IMR-90 (cell line): ENCODE measurements around the gene SOX11. TPM values are rescaled to one million over a fixed set of nuclear protein-coding genes. Genes with fewer than 3 reads are reported as not detected.
A peak's percentile ranks its signal among the peaks of the same experiment; 100 is the strongest.

ENCODE experiments used
- ATAC-seq: fragments of 200-7000 bp; cut with Tn5 transposase; 2 replicates; pipeline ENCODE4 v1.9.1; 2020; ENCODE audit warnings: low read depth, mild to moderate bottlenecking, moderate library complexity
- BruUV-seq: library from RNA; stranded (reverse); fragments of 400-500 nt; replicated peaks from 2 replicates; lab custom pipeline; 2021; lab: Mats Ljungman, UMichigan
- CTCF ChIA-PET: fragments of 300-600 bp; formaldehyde crosslinking; extraction: SDS; loops from one replicate; lab custom pipeline; 2021; ENCODE audit warnings: antibody characterized with exemption; lab: Yijun Ruan, JAX
- POLR2A ChIA-PET: fragments of 300-600 bp; sonication (Branson Sonifier 250); formaldehyde crosslinking; loops from one replicate; lab custom pipeline; 2022; ENCODE audit warnings: antibody characterized with exemption; ENCODE audit not compliant: unreplicated experiment; lab: Charles Lee
- DNase-seq: peaks from one replicate; pipeline ENCODE4 v3.0.0; 2013
- H2AFZ ChIP-seq: replicated peaks from 2 replicates; pipeline ENCODE3; 2013; ENCODE audit warnings: low read length, mild to moderate bottlenecking; ENCODE audit not compliant: poor library complexity
- H2AK5ac ChIP-seq: 2 replicates; pipeline ENCODE4 v1.6.1; 2013; ENCODE audit warnings: low read depth, low read length, inconsistent platforms
- H2AK9ac ChIP-seq: replicated peaks from 2 replicates; pipeline ENCODE3; 2013; ENCODE audit warnings: mild to moderate bottlenecking, low read depth, low read length, moderate library complexity; ENCODE audit not compliant: poor library complexity
- H2BK120ac ChIP-seq: 2 replicates; pipeline ENCODE4 v1.6.1; 2013; ENCODE audit warnings: low read depth, low read length, inconsistent platforms
- H2BK15ac ChIP-seq: 3 replicates; pipeline ENCODE4 v1.6.1; 2013; ENCODE audit warnings: low read depth, low read length, inconsistent platforms
- H2BK20ac ChIP-seq: 2 replicates; pipeline ENCODE4 v1.6.1; 2013; ENCODE audit warnings: low read depth, mild to moderate bottlenecking, inconsistent platforms, low read length, moderate library complexity
- H2BK5ac ChIP-seq: 2 replicates; pipeline ENCODE4 v1.6.1; 2013; ENCODE audit warnings: mild to moderate bottlenecking, low read depth, low read length, inconsistent platforms; ENCODE audit not compliant: poor library complexity, severe bottlenecking
- H3K14ac ChIP-seq: replicated peaks from 2 replicates; pipeline ENCODE4 v1.6.1; 2013; ENCODE audit warnings: low read depth, low read length, inconsistent platforms
- H3K18ac ChIP-seq: 2 replicates; pipeline ENCODE4 v1.6.1; 2013; ENCODE audit warnings: low read depth, low read length, control low read depth
- H3K23ac ChIP-seq: 2 replicates; pipeline ENCODE4 v1.6.1; 2013; ENCODE audit warnings: low read depth, low read length, inconsistent platforms
- H3K27ac ChIP-seq: 2 replicates; pipeline ENCODE4 v1.5.1; 2013; ENCODE audit warnings: mild to moderate bottlenecking, control low read depth, low read length; ENCODE audit not compliant: insufficient read depth
- H3K27me3 ChIP-seq: 2 replicates; pipeline ENCODE4 v1.6.1; 2013; ENCODE audit warnings: low read length; ENCODE audit not compliant: control insufficient read depth, insufficient read depth
- H3K36me3 ChIP-seq: 2 replicates; pipeline ENCODE4 v1.6.1; 2013; ENCODE audit warnings: low read length, mixed read lengths; ENCODE audit not compliant: control insufficient read depth, insufficient read depth
- H3K4ac ChIP-seq: 2 replicates; pipeline ENCODE4 v1.6.1; 2013; ENCODE audit warnings: low read depth, low read length, inconsistent platforms
- H3K4me1 ChIP-seq: 2 replicates; pipeline ENCODE4 v1.6.1; 2013; ENCODE audit warnings: low read length, mixed read lengths; ENCODE audit not compliant: control insufficient read depth, insufficient read depth
- H3K4me2 ChIP-seq: 2 replicates; pipeline ENCODE4 v1.6.1; 2013; ENCODE audit warnings: low read depth, mild to moderate bottlenecking, control low read depth, low read length, moderate library complexity
- H3K4me3 ChIP-seq: 2 replicates; pipeline ENCODE4 v1.5.1; 2013; ENCODE audit warnings: low read depth, mild to moderate bottlenecking, control low read depth, low read length, moderate library complexity; ENCODE audit not compliant: insufficient read depth
- H3K56ac ChIP-seq: 2 replicates; pipeline ENCODE4 v1.6.1; 2013; ENCODE audit warnings: low read length, inconsistent platforms; ENCODE audit not compliant: insufficient read depth; ENCODE audit errors: extremely low read depth
- H3K79me1 ChIP-seq, 2 experiments: 2 replicates each; pipeline ENCODE4 v1.6.1; 2013; ENCODE audit warnings: low read length in 2 of 2, inconsistent platforms in 1 of 2, low read depth in 1 of 2
- H3K9ac ChIP-seq: 2 replicates; pipeline ENCODE4 v1.6.1; 2013; ENCODE audit warnings: low read depth, low read length, control low read depth
- H3K9me1 ChIP-seq: 2 replicates; pipeline ENCODE4 v1.6.1; 2013; ENCODE audit warnings: low read length, inconsistent platforms; ENCODE audit not compliant: insufficient read depth
- H3K9me3 ChIP-seq: 2 replicates; pipeline ENCODE4 v1.6.1; 2013; ENCODE audit warnings: low read length; ENCODE audit not compliant: control insufficient read depth, insufficient read depth
- H4K20me1 ChIP-seq: 2 replicates; pipeline ENCODE4 v1.6.1; 2013; ENCODE audit warnings: low read length, inconsistent platforms; ENCODE audit not compliant: insufficient read depth
- H4K5ac ChIP-seq: 2 replicates; pipeline ENCODE4 v1.6.1; 2013; ENCODE audit warnings: mild to moderate bottlenecking, low read depth, low read length, control low read depth
- H4K8ac ChIP-seq, 2 experiments: 2 replicates each; pipeline ENCODE4 v1.6.1; 2013; ENCODE audit warnings: low read depth in 2 of 2, low read length in 2 of 2, control low read depth in 1 of 2, inconsistent platforms in 1 of 2
- H4K91ac ChIP-seq: 2 replicates; pipeline ENCODE4 v1.6.1; 2013; ENCODE audit warnings: low read depth, low read length, inconsistent platforms; ENCODE audit not compliant: insufficient read depth
- BHLHE40 ChIP-seq: fragments of 150-350 bp; IDR thresholded peaks from 2 replicates; pipeline ENCODE4 v1.6.1; 2016; ENCODE audit warnings: mild to moderate bottlenecking, low read depth, low read length
- CEBPB ChIP-seq: IDR thresholded peaks from 2 replicates; pipeline ENCODE4 v1.6.1; 2012; ENCODE audit warnings: low read depth, low read length, improper control_type of control experiment
- CHD1 ChIP-seq: IDR thresholded peaks from 2 replicates; pipeline ENCODE4 v1.6.1; 2012; ENCODE audit warnings: low read depth, low read length, improper control_type of control experiment
- MAFK ChIP-seq: IDR thresholded peaks from 2 replicates; pipeline ENCODE4 v1.6.1; 2012; ENCODE audit warnings: low read depth, low read length, improper control_type of control experiment
- MAZ ChIP-seq: IDR thresholded peaks from 2 replicates; pipeline ENCODE4 v1.6.1; 2012; ENCODE audit warnings: low read depth, mild to moderate bottlenecking, low read length, improper control_type of control experiment, moderate library complexity, borderline replicate concordance
- MXI1 ChIP-seq: IDR thresholded peaks from 2 replicates; pipeline ENCODE4 v1.6.1; 2012; ENCODE audit warnings: low read depth, mild to moderate bottlenecking, low read length, moderate library complexity, borderline replicate concordance
- NFE2L2 ChIP-seq: fragments of 150-350 bp; IDR thresholded peaks from 2 replicates; pipeline ENCODE4 v1.6.1; 2016; ENCODE audit warnings: low read depth, mild to moderate bottlenecking, low read length
- POLR2A ChIP-seq: IDR thresholded peaks from 2 replicates; pipeline ENCODE4 v1.6.1; 2012; ENCODE audit warnings: mild to moderate bottlenecking, low read depth, low read length
- RCOR1 ChIP-seq: IDR thresholded peaks from 2 replicates; pipeline ENCODE4 v1.6.1; 2012; ENCODE audit warnings: mild to moderate bottlenecking, low read length, improper control_type of control experiment; ENCODE audit not compliant: insufficient replicate concordance
- RFX5 ChIP-seq: IDR thresholded peaks from 2 replicates; pipeline ENCODE4 v1.8.0; 2012; ENCODE audit warnings: low read depth, mild to moderate bottlenecking, low read length, moderate library complexity
- WGBS, 2 experiments: methylation state at CpG; one replicate each; pipeline versions ENCODE4 v1.1.5 to v1.1.7; 2013; ENCODE audit warnings: missing lambda C conversion rate in 2 of 2; ENCODE audit not compliant: insufficient read length in 1 of 2; ENCODE audit errors: extremely low coverage in 2 of 2; 5-methylcytosine and 5-hydroxymethylcytosine counted together
- dilution Hi-C: fragments of 300-500 bp; cut with HindIII; formaldehyde crosslinking; loops from one replicate; pipeline ENCODE4 v1.14.3; 2018; ENCODE audit warnings: low sequenced_read_pairs; ENCODE audit not compliant: unreplicated experiment
- in situ Hi-C: fragments of 300-500 bp; cut with MboI; formaldehyde crosslinking; loops from 3 replicates; pipeline ENCODE4 v1.14.3; 2019; ENCODE audit warnings: low sequenced_read_pairs, inconsistent platforms, mixed read lengths
- intact Hi-C: fragments of 100-400 bp; cut with micrococcal nuclease; formaldehyde crosslinking; loops from 2 replicates; pipeline ENCODE4 v1.10.0; 2022
- polyA plus RNA-seq, 3 experiments: library from polyadenylated mRNA; depleted of rRNA; stranded (reverse); fragments of >200 nt; gene quantifications; 2 replicates each; pipeline ENCODE4 v1.2.3, GENCODE V29; 2012; ENCODE audit warnings: low replicate concordance in 1 of 3
- total RNA-seq: library from RNA; depleted of rRNA; stranded (reverse); fragments of >200 nt; gene quantifications from 2 replicates; pipeline ENCODE4 v1.2.3, GENCODE V29; 2012
- TF ChIP-seq, protein P1 (sequence below): fragments of 150-350 bp; IDR thresholded peaks from 2 replicates; pipeline ENCODE4 v1.6.1; 2017; ENCODE audit warnings: mild to moderate bottlenecking, antibody characterized with exemption, low read length, low read depth
- TF ChIP-seq, protein P2 (sequence below): conservative IDR thresholded peaks from 2 replicates; pipeline ENCODE4 v1.5.1; 2012; ENCODE audit warnings: mild to moderate bottlenecking, low read depth, low read length, improper control_type of control experiment
- TF ChIP-seq, protein P3 (sequence below): fragments of 150-350 bp; IDR thresholded peaks from 2 replicates; pipeline ENCODE4 v1.6.1; 2016; ENCODE audit warnings: low read depth, mild to moderate bottlenecking, low read length, moderate library complexity, borderline replicate concordance

Gene SOX11
- total and polyA plus RNA-seq, 2 of the 4 experiments (the other 2 are of a cell fraction), result 1.9 to 2.2 TPM

DNA sequence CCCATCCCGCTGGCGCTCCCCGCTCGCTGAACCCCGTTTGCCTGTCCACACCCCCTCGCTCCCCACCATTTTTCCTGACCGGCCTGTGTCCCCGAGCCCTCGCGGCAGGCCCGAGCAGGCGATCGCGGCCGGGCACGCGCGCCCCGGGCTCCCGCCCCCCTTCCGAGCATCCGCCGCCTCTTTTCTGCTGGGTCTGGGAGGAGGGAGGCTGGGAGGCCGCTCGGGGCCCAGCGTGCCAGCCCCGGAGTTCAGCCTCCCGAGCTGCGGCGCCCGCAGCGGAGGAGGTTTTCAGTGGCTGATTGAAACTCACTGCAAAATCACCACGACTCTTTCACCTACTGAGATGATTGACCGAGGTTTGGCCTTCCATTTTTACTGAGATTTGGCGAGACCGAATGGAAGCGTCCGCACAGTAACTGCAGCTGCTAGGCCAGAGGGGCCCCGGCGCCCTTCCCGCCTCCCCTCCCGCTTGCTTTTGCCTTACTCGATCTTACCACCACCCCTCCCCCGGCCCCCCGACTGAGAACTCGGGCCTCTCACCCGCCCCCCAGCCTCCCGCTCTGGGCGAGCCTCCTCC lies 4.8 kb downstream of the SOX11 start (continued):
- no peak; the same call in 1 of the 2 replicates for TF ChIP-seq BHLHE40

DNA sequence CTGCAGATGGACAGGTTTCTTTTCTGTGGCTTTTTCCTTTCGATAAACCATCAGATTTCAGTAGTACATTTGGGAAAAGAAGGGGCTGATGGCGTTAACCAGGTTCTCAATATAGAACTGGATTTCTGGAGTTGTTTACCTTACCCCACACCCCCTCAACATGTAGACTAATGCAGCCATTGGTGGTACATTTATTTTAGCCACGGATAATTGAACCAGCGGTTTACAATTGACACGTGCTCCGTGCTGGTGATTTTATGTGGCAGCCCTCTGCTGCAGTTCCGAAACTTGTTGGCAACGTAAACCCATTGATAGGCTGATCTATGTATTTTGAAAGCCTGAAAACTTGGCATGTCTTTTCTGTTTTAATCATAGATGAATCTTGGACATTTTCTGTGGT lies 5.4 kb downstream of the SOX11 start:
- ATAC-seq, result no peak
- Histone ChIP-seq H4K8ac (peak overlapping the region; percentile 64 to 72; a peak in 3 of 4 replicates), H4K5ac (peak overlapping the region; percentile 6; the same call in 1 of the 2 replicates), H4K20me1 (peaks cover 12% of the 10 kb centered on the region; the same call in 1 of the 2 replicates), H3K4ac (peak overlapping the region; percentile 70), H3K4me3 (peak overlapping the region; percentile 79), H4K91ac (no peak overlapping the region), H2AFZ (peak overlapping the region; percentile 9), H3K4me1 (0 out of 2 replicates have a peak, but pooled peaks cover 2% of the 10 kb centered on the region), H2AK5ac (no peak overlapping the region), H3K14ac (peak overlapping the region; percentile 15; the same call in 1 of the 2 replicates), H2BK120ac (peak overlapping the region; percentile 2; the same call in 1 of the 2 replicates), H3K27me3 (no peaks in the 10 kb centered on the region), H3K9ac (peak overlapping the region; percentile 97), H2BK5ac (no peak overlapping the region), H3K18ac (peak overlapping the region; percentile 21; the same call in 1 of the 2 replicates), H3K36me3 (no peaks in the 10 kb centered on the region), H2AK9ac (no peak overlapping the region), H3K27ac (peak overlapping the region; percentile 95), H3K4me2 (peak overlapping the region; percentile 93), H3K9me3 (no peaks in the 10 kb centered on the region), H3K56ac (peak overlapping the region; percentile 24; the same call in 1 of the 2 replicates), H3K23ac (peak overlapping the region; percentile 89; the same call in 1 of the 2 replicates), H2BK20ac (no peak overlapping the region), H3K9me1 (no peaks in the 10 kb centered on the region), H3K79me1 (peaks cover 6 to 11% of the 10 kb centered on the region in 2 experiments), H2BK15ac (no peak overlapping the region)
- no TSS peak for BruUV-seq
- no peak for DNase-seq
- intact Hi-C loops (no loop called here), dilution Hi-C loops (no loop called here), in situ Hi-C loops (no loop called here)
- CTCF ChIA-PET, result no interaction called here
- WGBS, 2 experiments, result no CpG with 5 or more reads among the region's 8 CpGs
- POLR2A ChIA-PET, result no interaction called here
- TF ChIP-seq BHLHE40 (no peak), CEBPB (no peak), POLR2A (no peak), NFE2L2 (no peak), RFX5 (no peak), MAFK (no peak), CHD1 (no peak), MXI1 (no peak), RCOR1 (no peak), MAZ (no peak)
- TF ChIP-seq, protein P1, sequence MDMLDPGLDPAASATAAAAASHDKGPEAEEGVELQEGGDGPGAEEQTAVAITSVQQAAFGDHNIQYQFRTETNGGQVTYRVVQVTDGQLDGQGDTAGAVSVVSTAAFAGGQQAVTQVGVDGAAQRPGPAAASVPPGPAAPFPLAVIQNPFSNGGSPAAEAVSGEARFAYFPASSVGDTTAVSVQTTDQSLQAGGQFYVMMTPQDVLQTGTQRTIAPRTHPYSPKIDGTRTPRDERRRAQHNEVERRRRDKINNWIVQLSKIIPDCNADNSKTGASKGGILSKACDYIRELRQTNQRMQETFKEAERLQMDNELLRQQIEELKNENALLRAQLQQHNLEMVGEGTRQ, result no peak
- TF ChIP-seq, protein P2, sequence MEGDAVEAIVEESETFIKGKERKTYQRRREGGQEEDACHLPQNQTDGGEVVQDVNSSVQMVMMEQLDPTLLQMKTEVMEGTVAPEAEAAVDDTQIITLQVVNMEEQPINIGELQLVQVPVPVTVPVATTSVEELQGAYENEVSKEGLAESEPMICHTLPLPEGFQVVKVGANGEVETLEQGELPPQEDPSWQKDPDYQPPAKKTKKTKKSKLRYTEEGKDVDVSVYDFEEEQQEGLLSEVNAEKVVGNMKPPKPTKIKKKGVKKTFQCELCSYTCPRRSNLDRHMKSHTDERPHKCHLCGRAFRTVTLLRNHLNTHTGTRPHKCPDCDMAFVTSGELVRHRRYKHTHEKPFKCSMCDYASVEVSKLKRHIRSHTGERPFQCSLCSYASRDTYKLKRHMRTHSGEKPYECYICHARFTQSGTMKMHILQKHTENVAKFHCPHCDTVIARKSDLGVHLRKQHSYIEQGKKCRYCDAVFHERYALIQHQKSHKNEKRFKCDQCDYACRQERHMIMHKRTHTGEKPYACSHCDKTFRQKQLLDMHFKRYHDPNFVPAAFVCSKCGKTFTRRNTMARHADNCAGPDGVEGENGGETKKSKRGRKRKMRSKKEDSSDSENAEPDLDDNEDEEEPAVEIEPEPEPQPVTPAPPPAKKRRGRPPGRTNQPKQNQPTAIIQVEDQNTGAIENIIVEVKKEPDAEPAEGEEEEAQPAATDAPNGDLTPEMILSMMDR, result no peak
- TF ChIP-seq, protein P3, sequence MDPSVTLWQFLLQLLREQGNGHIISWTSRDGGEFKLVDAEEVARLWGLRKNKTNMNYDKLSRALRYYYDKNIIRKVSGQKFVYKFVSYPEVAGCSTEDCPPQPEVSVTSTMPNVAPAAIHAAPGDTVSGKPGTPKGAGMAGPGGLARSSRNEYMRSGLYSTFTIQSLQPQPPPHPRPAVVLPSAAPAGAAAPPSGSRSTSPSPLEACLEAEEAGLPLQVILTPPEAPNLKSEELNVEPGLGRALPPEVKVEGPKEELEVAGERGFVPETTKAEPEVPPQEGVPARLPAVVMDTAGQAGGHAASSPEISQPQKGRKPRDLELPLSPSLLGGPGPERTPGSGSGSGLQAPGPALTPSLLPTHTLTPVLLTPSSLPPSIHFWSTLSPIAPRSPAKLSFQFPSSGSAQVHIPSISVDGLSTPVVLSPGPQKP, result no peak
